SK-N-SH treated with all-trans-retinoic acid at 6 μM for 48 hours (cell line): ENCODE data around the gene TADA1.

Source experiments
- ATAC-seq: fragments of 200-7000 bp; cut with Tn5 transposase; 3 replicates; pipeline ENCODE4 v1.9.1; 2020; ENCODE audit warnings: mild to moderate bottlenecking, moderate library complexity
- CSDC2 ChIP-seq: fragments of 250-450 bp; sonication (Bioruptor Pico); IDR thresholded peaks from 2 replicates; pipeline ENCODE4 v1.5.0; 2020; ENCODE audit warnings: mild to moderate bottlenecking, moderate library complexity
- ESRRG ChIP-seq: fragments of 250-450 bp; sonication (Bioruptor Pico); IDR thresholded peaks from 2 replicates; pipeline ENCODE4 v1.6.1; 2021; ENCODE audit warnings: mild to moderate bottlenecking
- GLIS3 ChIP-seq: fragments of 250-450 bp; sonication (Bioruptor Pico); IDR thresholded peaks from 2 replicates; pipeline ENCODE4 v1.5.0; 2020; ENCODE audit warnings: mild to moderate bottlenecking, moderate library complexity
- ISL1 ChIP-seq: fragments of 250-450 bp; sonication (Bioruptor Pico); IDR thresholded peaks from 2 replicates; pipeline ENCODE4 v2.1.2; 2022; ENCODE audit warnings: mild to moderate bottlenecking, moderate library complexity
- OSR1 ChIP-seq: fragments of 250-450 bp; sonication (Bioruptor Pico); IDR thresholded peaks from 2 replicates; pipeline ENCODE4 v1.8.0; 2022; ENCODE audit warnings: moderate library complexity, mild to moderate bottlenecking, inconsistent platforms
- RARB ChIP-seq: fragments of 250-450 bp; sonication (Bioruptor Pico); IDR thresholded peaks from 2 replicates; pipeline ENCODE4 v1.8.0; 2021; ENCODE audit warnings: mild to moderate bottlenecking, moderate library complexity
- TCF4 ChIP-seq: fragments of 250-450 bp; sonication (Bioruptor Pico); IDR thresholded peaks from 2 replicates; pipeline ENCODE4 v1.8.0; 2021; ENCODE audit warnings: mild to moderate bottlenecking, moderate library complexity, borderline replicate concordance
- ZC3H10 ChIP-seq: fragments of 250-450 bp; sonication (Bioruptor Pico); IDR thresholded peaks from 2 replicates; pipeline ENCODE4 v1.5.1; 2021; ENCODE audit warnings: mild to moderate bottlenecking, moderate library complexity
- ZFP30 ChIP-seq: fragments of 450-650 bp; formaldehyde crosslinking; IDR thresholded peaks from 2 replicates; pipeline ENCODE4 v1.5.0; 2022; ENCODE audit warnings: mild to moderate bottlenecking, moderate library complexity
- ZNF565 ChIP-seq: fragments of 450-650 bp; formaldehyde crosslinking; conservative IDR thresholded peaks from 2 replicates; pipeline ENCODE4 v1.5.0; 2020; ENCODE audit warnings: low read depth, mild to moderate bottlenecking, moderate library complexity
- ZNF70 ChIP-seq: fragments of 450-650 bp; formaldehyde crosslinking; IDR thresholded peaks from 2 replicates; pipeline ENCODE4 v1.5.0; 2020; ENCODE audit warnings: mild to moderate bottlenecking, moderate library complexity
- ZNF8 ChIP-seq: fragments of 450-650 bp; formaldehyde crosslinking; IDR thresholded peaks from 2 replicates; pipeline ENCODE4 v1.5.0; 2020; ENCODE audit warnings: mild to moderate bottlenecking, moderate library complexity
- TF ChIP-seq, protein P1 (sequence below): fragments of 250-450 bp; sonication (Bioruptor Pico); IDR thresholded peaks from 2 replicates; pipeline ENCODE4 v1.5.1; 2020; ENCODE audit warnings: low read depth, mild to moderate bottlenecking, moderate library complexity
- TF ChIP-seq, protein P2 (sequence below): fragments of 250-450 bp; sonication (Bioruptor Pico); IDR thresholded peaks from 2 replicates; pipeline ENCODE4 v1.5.0; 2020; ENCODE audit warnings: mild to moderate bottlenecking, moderate library complexity
- TF ChIP-seq, protein P3 (sequence below): fragments of 250-450 bp; sonication (Bioruptor Pico); IDR thresholded peaks from 2 replicates; pipeline ENCODE4 v1.5.1; 2021; ENCODE audit warnings: mild to moderate bottlenecking, moderate library complexity
- TF ChIP-seq, protein P4 (sequence below): fragments of 250-450 bp; sonication (Bioruptor Pico); IDR thresholded peaks from 2 replicates; pipeline ENCODE4 v1.8.0; 2020; ENCODE audit warnings: mild to moderate bottlenecking, moderate library complexity, borderline replicate concordance
- TF ChIP-seq, protein P5 (sequence below): fragments of 250-450 bp; sonication (Bioruptor Pico); IDR thresholded peaks from 2 replicates; pipeline ENCODE4 v1.8.0; 2021; ENCODE audit warnings: low read depth, mild to moderate bottlenecking, moderate library complexity, borderline replicate concordance

TADA1 gene

DNA sequence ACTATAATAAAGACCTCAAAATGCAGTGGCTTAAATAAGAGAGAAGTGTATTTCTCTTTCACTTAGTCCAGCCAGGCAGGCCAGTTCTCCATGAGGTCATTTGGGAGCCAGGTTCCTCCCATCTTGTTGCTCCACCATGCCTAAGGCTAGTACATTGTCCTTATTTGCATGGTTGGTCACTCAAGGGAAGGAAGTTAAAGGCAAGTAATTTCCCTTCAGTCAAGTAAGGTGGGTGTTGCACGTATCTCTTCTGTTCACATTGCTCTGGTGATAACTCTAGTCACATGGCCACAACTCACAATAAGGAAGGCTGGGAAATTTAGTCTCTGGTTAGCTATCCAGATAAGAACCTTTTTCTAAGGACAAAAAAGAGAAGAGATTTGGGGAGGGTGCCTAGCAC lies 27.2 kb upstream of the TADA1 start:
- no peak for ATAC-seq
- TF ChIP-seq ZC3H10 (CRISPR knock-in tag) (no peak), GLIS3 (no peak), ZFP30 (CRISPR knock-in tag) (no peak), CSDC2 (CRISPR knock-in tag) (no peak), ESRRG (CRISPR knock-in tag) (no peak), ZNF8 (CRISPR knock-in tag) (no peak), ZNF565 (no peak), TCF4 (CRISPR knock-in tag) (no peak), ZNF70 (no peak), RARB (CRISPR knock-in tag) (no peak)
- TF ChIP-seq, protein P1, sequence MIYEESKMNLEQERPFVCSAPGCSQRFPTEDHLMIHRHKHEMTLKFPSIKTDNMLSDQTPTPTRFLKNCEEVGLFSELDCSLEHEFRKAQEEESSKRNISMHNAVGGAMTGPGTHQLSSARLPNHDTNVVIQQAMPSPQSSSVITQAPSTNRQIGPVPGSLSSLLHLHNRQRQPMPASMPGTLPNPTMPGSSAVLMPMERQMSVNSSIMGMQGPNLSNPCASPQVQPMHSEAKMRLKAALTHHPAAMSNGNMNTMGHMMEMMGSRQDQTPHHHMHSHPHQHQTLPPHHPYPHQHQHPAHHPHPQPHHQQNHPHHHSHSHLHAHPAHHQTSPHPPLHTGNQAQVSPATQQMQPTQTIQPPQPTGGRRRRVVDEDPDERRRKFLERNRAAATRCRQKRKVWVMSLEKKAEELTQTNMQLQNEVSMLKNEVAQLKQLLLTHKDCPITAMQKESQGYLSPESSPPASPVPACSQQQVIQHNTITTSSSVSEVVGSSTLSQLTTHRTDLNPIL (CRISPR knock-in tag): no peak
- TF ChIP-seq, protein P2, sequence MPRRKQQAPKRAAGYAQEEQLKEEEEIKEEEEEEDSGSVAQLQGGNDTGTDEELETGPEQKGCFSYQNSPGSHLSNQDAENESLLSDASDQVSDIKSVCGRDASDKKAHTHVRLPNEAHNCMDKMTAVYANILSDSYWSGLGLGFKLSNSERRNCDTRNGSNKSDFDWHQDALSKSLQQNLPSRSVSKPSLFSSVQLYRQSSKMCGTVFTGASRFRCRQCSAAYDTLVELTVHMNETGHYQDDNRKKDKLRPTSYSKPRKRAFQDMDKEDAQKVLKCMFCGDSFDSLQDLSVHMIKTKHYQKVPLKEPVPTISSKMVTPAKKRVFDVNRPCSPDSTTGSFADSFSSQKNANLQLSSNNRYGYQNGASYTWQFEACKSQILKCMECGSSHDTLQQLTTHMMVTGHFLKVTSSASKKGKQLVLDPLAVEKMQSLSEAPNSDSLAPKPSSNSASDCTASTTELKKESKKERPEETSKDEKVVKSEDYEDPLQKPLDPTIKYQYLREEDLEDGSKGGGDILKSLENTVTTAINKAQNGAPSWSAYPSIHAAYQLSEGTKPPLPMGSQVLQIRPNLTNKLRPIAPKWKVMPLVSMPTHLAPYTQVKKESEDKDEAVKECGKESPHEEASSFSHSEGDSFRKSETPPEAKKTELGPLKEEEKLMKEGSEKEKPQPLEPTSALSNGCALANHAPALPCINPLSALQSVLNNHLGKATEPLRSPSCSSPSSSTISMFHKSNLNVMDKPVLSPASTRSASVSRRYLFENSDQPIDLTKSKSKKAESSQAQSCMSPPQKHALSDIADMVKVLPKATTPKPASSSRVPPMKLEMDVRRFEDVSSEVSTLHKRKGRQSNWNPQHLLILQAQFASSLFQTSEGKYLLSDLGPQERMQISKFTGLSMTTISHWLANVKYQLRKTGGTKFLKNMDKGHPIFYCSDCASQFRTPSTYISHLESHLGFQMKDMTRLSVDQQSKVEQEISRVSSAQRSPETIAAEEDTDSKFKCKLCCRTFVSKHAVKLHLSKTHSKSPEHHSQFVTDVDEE: no peak
- TF ChIP-seq, protein P3, sequence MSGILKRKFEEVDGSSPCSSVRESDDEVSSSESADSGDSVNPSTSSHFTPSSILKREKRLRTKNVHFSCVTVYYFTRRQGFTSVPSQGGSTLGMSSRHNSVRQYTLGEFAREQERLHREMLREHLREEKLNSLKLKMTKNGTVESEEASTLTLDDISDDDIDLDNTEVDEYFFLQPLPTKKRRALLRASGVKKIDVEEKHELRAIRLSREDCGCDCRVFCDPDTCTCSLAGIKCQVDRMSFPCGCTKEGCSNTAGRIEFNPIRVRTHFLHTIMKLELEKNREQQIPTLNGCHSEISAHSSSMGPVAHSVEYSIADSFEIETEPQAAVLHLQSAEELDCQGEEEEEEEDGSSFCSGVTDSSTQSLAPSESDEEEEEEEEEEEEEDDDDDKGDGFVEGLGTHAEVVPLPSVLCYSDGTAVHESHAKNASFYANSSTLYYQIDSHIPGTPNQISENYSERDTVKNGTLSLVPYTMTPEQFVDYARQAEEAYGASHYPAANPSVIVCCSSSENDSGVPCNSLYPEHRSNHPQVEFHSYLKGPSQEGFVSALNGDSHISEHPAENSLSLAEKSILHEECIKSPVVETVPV: no peak
- TF ChIP-seq, all 23 proteins: peak for 0

DNA sequence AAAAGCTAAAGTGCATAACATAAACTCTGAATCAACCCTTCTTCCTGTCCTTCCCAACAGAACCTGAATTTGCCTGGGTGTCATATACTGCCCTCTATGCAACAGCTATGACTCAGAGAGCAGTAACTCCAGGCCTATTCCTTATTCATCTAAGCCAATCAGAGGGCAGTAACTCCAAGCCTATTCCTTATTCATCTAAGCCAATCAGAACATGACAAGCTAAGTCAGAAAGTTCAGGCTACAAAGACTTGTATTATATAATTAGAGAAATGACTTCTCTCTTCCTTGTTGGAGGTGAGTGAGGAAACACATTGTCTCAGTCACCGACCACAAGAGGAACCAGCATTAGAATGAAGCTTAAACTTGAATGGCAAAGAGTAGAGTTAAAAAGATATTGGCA lies 26.2 kb upstream of the TADA1 start:
- peak; percentile 79 for ATAC-seq
- no peak for TF ChIP-seq TCF4 (CRISPR knock-in tag)
- TF ChIP-seq, protein P3: no peak
- TF ChIP-seq, protein P2: no peak

DNA sequence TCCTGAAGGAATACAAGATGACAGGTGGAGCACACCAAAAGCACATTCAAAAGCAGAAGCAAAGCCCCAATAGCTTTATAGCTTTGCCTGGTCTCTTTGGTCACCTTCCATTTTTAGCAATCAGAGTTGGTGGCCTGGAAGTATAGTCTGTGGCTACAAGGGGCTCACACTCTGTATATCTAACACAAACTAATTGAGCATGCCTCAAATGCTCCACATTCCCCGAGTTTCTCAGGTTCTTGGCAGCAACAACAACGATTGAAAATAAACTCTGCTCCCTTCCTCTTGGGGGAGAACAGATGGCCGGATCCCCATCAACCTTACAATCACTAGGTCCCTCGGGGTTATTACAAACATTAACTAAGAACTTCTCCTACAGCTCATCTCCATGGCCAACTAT lies 24.9 kb upstream of the TADA1 start:
- ATAC-seq: no peak
- no peak for TF ChIP-seq ZNF8 (CRISPR knock-in tag)
- TF ChIP-seq, protein P3: no peak
- TF ChIP-seq GLIS3: no peak
- no peak for TF ChIP-seq ZNF565
- no peak for TF ChIP-seq ISL1 (CRISPR knock-in tag)
- TF ChIP-seq, protein P4, sequence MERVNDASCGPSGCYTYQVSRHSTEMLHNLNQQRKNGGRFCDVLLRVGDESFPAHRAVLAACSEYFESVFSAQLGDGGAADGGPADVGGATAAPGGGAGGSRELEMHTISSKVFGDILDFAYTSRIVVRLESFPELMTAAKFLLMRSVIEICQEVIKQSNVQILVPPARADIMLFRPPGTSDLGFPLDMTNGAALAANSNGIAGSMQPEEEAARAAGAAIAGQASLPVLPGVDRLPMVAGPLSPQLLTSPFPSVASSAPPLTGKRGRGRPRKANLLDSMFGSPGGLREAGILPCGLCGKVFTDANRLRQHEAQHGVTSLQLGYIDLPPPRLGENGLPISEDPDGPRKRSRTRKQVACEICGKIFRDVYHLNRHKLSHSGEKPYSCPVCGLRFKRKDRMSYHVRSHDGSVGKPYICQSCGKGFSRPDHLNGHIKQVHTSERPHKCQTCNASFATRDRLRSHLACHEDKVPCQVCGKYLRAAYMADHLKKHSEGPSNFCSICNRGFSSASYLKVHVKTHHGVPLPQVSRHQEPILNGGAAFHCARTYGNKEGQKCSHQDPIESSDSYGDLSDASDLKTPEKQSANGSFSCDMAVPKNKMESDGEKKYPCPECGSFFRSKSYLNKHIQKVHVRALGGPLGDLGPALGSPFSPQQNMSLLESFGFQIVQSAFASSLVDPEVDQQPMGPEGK (CRISPR knock-in tag): no peak
- no peak for TF ChIP-seq OSR1 (CRISPR knock-in tag)
- TF ChIP-seq, protein P2: no peak
- TF ChIP-seq, protein P5, sequence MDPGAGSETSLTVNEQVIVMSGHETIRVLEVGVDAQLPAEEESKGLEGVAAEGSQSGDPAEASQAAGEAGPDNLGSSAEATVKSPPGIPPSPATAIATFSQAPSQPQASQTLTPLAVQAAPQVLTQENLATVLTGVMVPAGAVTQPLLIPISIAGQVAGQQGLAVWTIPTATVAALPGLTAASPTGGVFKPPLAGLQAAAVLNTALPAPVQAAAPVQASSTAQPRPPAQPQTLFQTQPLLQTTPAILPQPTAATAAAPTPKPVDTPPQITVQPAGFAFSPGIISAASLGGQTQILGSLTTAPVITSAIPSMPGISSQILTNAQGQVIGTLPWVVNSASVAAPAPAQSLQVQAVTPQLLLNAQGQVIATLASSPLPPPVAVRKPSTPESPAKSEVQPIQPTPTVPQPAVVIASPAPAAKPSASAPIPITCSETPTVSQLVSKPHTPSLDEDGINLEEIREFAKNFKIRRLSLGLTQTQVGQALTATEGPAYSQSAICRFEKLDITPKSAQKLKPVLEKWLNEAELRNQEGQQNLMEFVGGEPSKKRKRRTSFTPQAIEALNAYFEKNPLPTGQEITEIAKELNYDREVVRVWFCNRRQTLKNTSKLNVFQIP (CRISPR knock-in tag): no peak
- TF ChIP-seq, protein P1 (CRISPR knock-in tag): no peak
